Neural cell (in vitro differentiated cells): ENCODE data around the gene PDE11A.

Experiments used
- CTCF ChIP-seq: fragments of 450-650 bp; IDR thresholded peaks from 2 replicates; pipeline ENCODE4 v1.5.1; 2014; ENCODE audit warnings: antibody characterized with exemption, mild to moderate bottlenecking, moderate library complexity; ENCODE audit not compliant: poor library complexity, severe bottlenecking
- EP300 ChIP-seq: fragments of 450-650 bp; conservative IDR thresholded peaks from 2 replicates; pipeline ENCODE4 v1.6.1; 2014; ENCODE audit warnings: antibody characterized with exemption, mild to moderate bottlenecking, moderate library complexity; ENCODE audit not compliant: poor library complexity, severe bottlenecking
- EZH2 ChIP-seq: fragments of 200-600, 300-800 bp; shearing (Covaris generic), sonication (generic); IDR thresholded peaks from 2 replicates; pipeline ENCODE4 v1.6.1; 2014; ENCODE audit warnings: antibody characterized with exemption, low read length, borderline replicate concordance, mild to moderate bottlenecking; ENCODE audit not compliant: insufficient read depth, poor library complexity, severe bottlenecking
- REST ChIP-seq: IDR thresholded peaks from 2 replicates; pipeline ENCODE4 v1.6.1; 2012; ENCODE audit warnings: borderline replicate concordance
- TAF1 ChIP-seq: IDR thresholded peaks from 2 replicates; pipeline ENCODE4 v1.6.1; 2012; ENCODE audit warnings: low read depth

- TF ChIP-seq CTCF: no peak
- no peak for TF ChIP-seq REST
- no peak for TF ChIP-seq EZH2
- TF ChIP-seq EP300: no peak
- TF ChIP-seq TAF1: no peak
Observed at GRCh38 chr2:177998996-177999395, 73.6 kb downstream of the PDE11A start.
